Hypothalamus (tissue), 51 donors: Measurements from ENCODE around the gene MALT1.

ENCODE experiments used
- DNase-seq, 51 donors: peaks; one replicate each; lab custom pipeline; 2025; lab: John Stamatoyannopoulos, UW

MALT1 gene

GRCh38 chr18:58802959-58803358 is 131.7 kb downstream of the MALT1 start:
- DNase-seq: no peak

GRCh38 chr18:58803978-58804377 is 132.7 kb downstream of the MALT1 start:
- no peak for DNase-seq
